IgD-negative memory B cell (primary cell): Measurements from ENCODE around the gene MAPK8IP1. TPM values are rescaled to one million over a fixed set of nuclear protein-coding genes. Genes with fewer than 3 reads are reported as not detected.
"Not testable (repeated sequence)": the region's sequence is repeated elsewhere in the genome, so short reads cannot be mapped to it uniquely, and the experiment has no call there.

Source experiments
- H3K27ac Mint-ChIP-seq, 3 donors: one replicate each; pipeline ENCODE4 v1.8.0; 2020 to 2022; ENCODE audit warnings: mild to moderate bottlenecking in 3 of 3, mixed read lengths in 3 of 3, moderate library complexity in 1 of 3
- H3K27me3 Mint-ChIP-seq: one replicate; pipeline ENCODE4 v1.8.0; 2021; ENCODE audit warnings: mixed read lengths
- H3K36me3 Mint-ChIP-seq: one replicate; pipeline ENCODE4 v1.8.0; 2020; ENCODE audit warnings: mild to moderate bottlenecking, mixed read lengths
- H3K4me1 Mint-ChIP-seq, 3 donors: one replicate each; pipeline ENCODE4 v1.8.0; 2020 to 2022; ENCODE audit warnings: mixed read lengths in 3 of 3, mild to moderate bottlenecking in 1 of 3
- H3K4me3 Mint-ChIP-seq, 4 donors: one replicate each; pipeline ENCODE4 v1.8.0; 2020 to 2022; ENCODE audit warnings: mild to moderate bottlenecking in 4 of 4, mixed read lengths in 4 of 4, moderate library complexity in 3 of 4
- H3K9me3 Mint-ChIP-seq, 3 donors: one replicate each; pipeline ENCODE4 v1.8.0; 2020 to 2021; ENCODE audit warnings: mixed read lengths in 3 of 3, mild to moderate bottlenecking in 1 of 3
- polyA plus RNA-seq: library from polyadenylated mRNA; unstranded; fragments of 300-500 nt; fragmentation: Illumina TruSeq; gene quantifications from one replicate; pipeline ENCODE4 v1.2.3, GENCODE V29; 2021

The MAPK8IP1 gene
- polyA plus RNA-seq, result 0.26 TPM

- Mint-ChIP-seq H3K9me3 (peaks cover 0 to 2% (median 0%) of the 10 kb centered on the region in 3 donors), H3K27ac (peak within 1 kb of the TSS in 1 of 3 donors; percentile 68), H3K27me3 (peaks cover 4% of the 10 kb centered on the region), H3K4me3 (peak within 1 kb of the TSS; percentile 71 to 93 (median 85)), H3K4me1 (peaks cover 0 to 9% (median 5%) of the 10 kb centered on the region in 3 donors), H3K36me3 (peaks cover 2% of the 10 kb centered on the region)
These were observed at the start of gene MAPK8IP1 for GRCh38 chr11:45885274-45885920. Gene MAPK8IP1, plus strand, starts transcription at chr11:45885651. Its CDS starts 170 bp downstream, at chr11:45885821.

- peaks cover 0 to 2% (median 0%) of the 10 kb centered on the region in 3 donors for H3K9me3 Mint-ChIP-seq
- no peaks in the 10 kb centered on the region for H3K36me3 Mint-ChIP-seq
- H3K27ac Mint-ChIP-seq, result no peak overlapping the region
These were observed 46.2 kb upstream of the MAPK8IP1 start for GRCh38 chr11:45839204-45839603.

GRCh38 chr11:45840251-45840650 is 45.2 kb upstream of the MAPK8IP1 start:
- peaks cover 8 to 18% (median 13%) of the 10 kb centered on the region in 3 donors for H3K4me1 Mint-ChIP-seq
- not testable (repeated sequence) for H3K27ac Mint-ChIP-seq, H3K36me3 Mint-ChIP-seq, H3K27me3 Mint-ChIP-seq, H3K4me3 Mint-ChIP-seq, H3K9me3 Mint-ChIP-seq

More at GRCh38 chr11:45839204-45839603, 46.2 kb upstream of the MAPK8IP1 start:
- H3K27me3 Mint-ChIP-seq, result peaks cover 2% of the 10 kb centered on the region
- H3K4me1 Mint-ChIP-seq, result peaks cover 8 to 18% (median 13%) of the 10 kb centered on the region in 3 donors
- no peak overlapping the region for H3K4me3 Mint-ChIP-seq

GRCh38 chr11:45843158-45843924 is 42.1 kb upstream of the MAPK8IP1 start:
- peak overlapping the region; percentile 72 to 96 (median 73) for H3K27ac Mint-ChIP-seq
- no peaks in the 10 kb centered on the region for H3K36me3 Mint-ChIP-seq
- peaks cover 11 to 23% (median 13%) of the 10 kb centered on the region in 3 donors for H3K4me1 Mint-ChIP-seq
- H3K27me3 Mint-ChIP-seq, result peaks cover 3% of the 10 kb centered on the region
- H3K4me3 Mint-ChIP-seq, result peak overlapping the region in 3 of 4 donors; percentile 11 to 35 (median 30)
- peaks cover 0 to 2% (median 0%) of the 10 kb centered on the region in 3 donors for H3K9me3 Mint-ChIP-seq

GRCh38 chr11:45844822-45845578 is 40.5 kb upstream of the MAPK8IP1 start:
- Mint-ChIP-seq H3K36me3 (peaks cover 1% of the 10 kb centered on the region), H3K4me1 (peaks cover 12 to 33% (median 20%) of the 10 kb centered on the region in 3 donors), H3K27ac (peak overlapping the region; percentile 86 to 89 (median 88)), H3K4me3 (peak overlapping the region in 3 of 4 donors; percentile 4 to 85 (median 60)), H3K27me3 (peaks cover 3% of the 10 kb centered on the region), H3K9me3 (peaks cover 0 to 2% (median 0%) of the 10 kb centered on the region in 3 donors)

GRCh38 chr11:45846174-45846675 is 39.2 kb upstream of the MAPK8IP1 start:
- Mint-ChIP-seq H3K27me3 (peaks cover 3% of the 10 kb centered on the region), H3K36me3 (peaks cover 1% of the 10 kb centered on the region), H3K9me3 (no peaks in the 10 kb centered on the region), H3K4me1 (peaks cover 19 to 44% (median 20%) of the 10 kb centered on the region in 3 donors), H3K4me3 (peak overlapping the region; percentile 74 to 86 (median 84)), H3K27ac (peak overlapping the region; percentile 88 to 98 (median 89))

GRCh38 chr11:45846974-45847910 is 38.2 kb upstream of the MAPK8IP1 start, which contains the start of gene CRY2:
Gene CRY2, plus strand, starts transcription at chr11:45847475. Its CDS starts 16 bp downstream, at chr11:45847491.
- Mint-ChIP-seq H3K4me3 (peak within 1 kb of the TSS; percentile 74 to 86 (median 84)), H3K9me3 (no peaks in the 10 kb centered on the region), H3K27ac (peak within 1 kb of the TSS; percentile 88 to 98 (median 89)), H3K4me1 (peaks cover 20 to 49% (median 22%) of the 10 kb centered on the region in 3 donors), H3K27me3 (peaks cover 3% of the 10 kb centered on the region), H3K36me3 (peaks cover 1% of the 10 kb centered on the region)

- Mint-ChIP-seq H3K4me3 (peak overlapping the region; percentile 74 to 86 (median 84)), H3K4me1 (peaks cover 25 to 54% (median 29%) of the 10 kb centered on the region in 3 donors), H3K9me3 (no peaks in the 10 kb centered on the region)
These were observed 37.5 kb upstream of the MAPK8IP1 start for GRCh38 chr11:45847911-45848316.

GRCh38 chr11:45848654-45849081 is 36.8 kb upstream of the MAPK8IP1 start:
- Mint-ChIP-seq H3K36me3 (peaks cover 1% of the 10 kb centered on the region), H3K27ac (peak overlapping the region in 2 of 3 donors; percentile 7 to 39), H3K4me3 (peak overlapping the region; percentile 74 to 86 (median 84)), H3K9me3 (no peaks in the 10 kb centered on the region), H3K27me3 (peaks cover 3% of the 10 kb centered on the region), H3K4me1 (peaks cover 23 to 49% (median 26%) of the 10 kb centered on the region in 3 donors)

More at GRCh38 chr11:45847911-45848316, 37.5 kb upstream of the MAPK8IP1 start:
- H3K27ac Mint-ChIP-seq, result peak overlapping the region; percentile 88 to 98 (median 89)
- peaks cover 3% of the 10 kb centered on the region for H3K27me3 Mint-ChIP-seq
- peaks cover 1% of the 10 kb centered on the region for H3K36me3 Mint-ChIP-seq

- Mint-ChIP-seq H3K9me3 (no peaks in the 10 kb centered on the region), H3K27me3 (peaks cover 1% of the 10 kb centered on the region), H3K36me3 (peaks cover 1% of the 10 kb centered on the region), H3K4me1 (peaks cover 23 to 51% (median 27%) of the 10 kb centered on the region in 3 donors), H3K4me3 (peak overlapping the region in 3 of 4 donors; percentile 49 to 76 (median 71)), H3K27ac (peak overlapping the region in 2 of 3 donors; percentile 32 to 40)
These were observed 35.0 kb upstream of the MAPK8IP1 start for GRCh38 chr11:45850446-45850845.

- Mint-ChIP-seq H3K27me3 (no peaks in the 10 kb centered on the region), H3K27ac (peak overlapping the region in 1 of 3 donors; percentile 40), H3K4me3 (peak overlapping the region in 3 of 4 donors; percentile 5 to 71 (median 43)), H3K4me1 (peaks cover 23 to 48% (median 26%) of the 10 kb centered on the region in 3 donors), H3K9me3 (no peaks in the 10 kb centered on the region), H3K36me3 (peaks cover 1% of the 10 kb centered on the region)
These were observed 34.2 kb upstream of the MAPK8IP1 start for GRCh38 chr11:45851228-45851627.

GRCh38 chr11:45852018-45852711 is 33.3 kb upstream of the MAPK8IP1 start:
- no peaks in the 10 kb centered on the region for H3K9me3 Mint-ChIP-seq
- peaks cover 17 to 41% (median 21%) of the 10 kb centered on the region in 3 donors for H3K4me1 Mint-ChIP-seq
- H3K27ac Mint-ChIP-seq, result peak overlapping the region in 1 of 3 donors; percentile 19
- peaks cover 1% of the 10 kb centered on the region for H3K36me3 Mint-ChIP-seq
- peak overlapping the region in 2 of 4 donors; percentile 8 to 19 for H3K4me3 Mint-ChIP-seq
- no peaks in the 10 kb centered on the region for H3K27me3 Mint-ChIP-seq

GRCh38 chr11:45852712-45853101 is 32.7 kb upstream of the MAPK8IP1 start:
- Mint-ChIP-seq H3K4me3 (peak overlapping the region in 2 of 4 donors; percentile 5 to 8), H3K27ac (peak overlapping the region in 1 of 3 donors; percentile 19), H3K9me3 (no peaks in the 10 kb centered on the region), H3K4me1 (peaks cover 17 to 41% (median 21%) of the 10 kb centered on the region in 3 donors), H3K36me3 (peaks cover 1% of the 10 kb centered on the region), H3K27me3 (no peaks in the 10 kb centered on the region)
